ENCODE results near the gene IFITM1. TPM values are rescaled to one million over a fixed set of nuclear protein-coding genes. Genes with fewer than 3 reads are reported as not detected.

The IFITM1 gene
- total and polyA plus RNA-seq, 2 donors (not counting 1 experiment from before 2014, with no cell fraction given): 21.1 to 93.0 TPM

- H3K4me2 ChIP-seq (ENCODE audit: extremely low read depth, insufficient read depth, low read length): no peak overlapping the region
- H3K4me1 ChIP-seq (ENCODE audit: control insufficient read depth, extremely low read depth, insufficient read depth, low read length): no peaks in the 10 kb centered on the region
- TF ChIP-seq EZH2 (IDR thresholded peaks at IDR 0.05; ENCODE audit: low read length, missing control alignments) (no peak), CTCF (conservative IDR thresholded peaks at IDR 0.05 in 1 of 2, IDR thresholded peaks at IDR 0.05 in 1 of 2; ENCODE audit: low read depth in 1 of 2, low read length in 2 of 2) (no peak)
- H3K36me3 ChIP-seq (ENCODE audit: control insufficient read depth, insufficient read depth, low read length): no peaks in the 10 kb centered on the region
- DNase-seq (ENCODE audit: low read depth in 2 of 2): no peak
- H3K27ac ChIP-seq (ENCODE audit: insufficient read depth, low read length): no peak overlapping the region
- H3K27me3 ChIP-seq (ENCODE audit: control insufficient read depth, insufficient read depth, low read length): peaks cover 55% of the 10 kb centered on the region
- H4K20me1 ChIP-seq (ENCODE audit: control insufficient read depth, extremely low read depth, insufficient read depth, low read length): no peaks in the 10 kb centered on the region
- no peaks in the 10 kb centered on the region for H3K79me2 ChIP-seq (ENCODE audit: control insufficient read depth, insufficient read depth, low read length)
- no peak overlapping the region for H3K4me3 ChIP-seq (replicated peaks in 1 of 4; ENCODE audit: control extremely low read depth in 1 of 4, insufficient read depth in 1 of 4, low read depth in 3 of 4, low read length in 4 of 4)
- no peak overlapping the region for H3K9ac ChIP-seq (ENCODE audit: insufficient read depth, low read length)
- H2AFZ ChIP-seq (ENCODE audit: low read length): no peak overlapping the region
- no peaks in the 10 kb centered on the region for H3K9me3 ChIP-seq (ENCODE audit: control insufficient read depth, insufficient read depth, low read depth, low read length)
Measured at GRCh38 chr11:282171-282570, 31.7 kb upstream of the IFITM1 start.

GRCh38 chr11:282630-283360 is 31.0 kb upstream of the IFITM1 start:
- TF ChIP-seq CTCF (conservative IDR thresholded peaks at IDR 0.05 in 1 of 2, IDR thresholded peaks at IDR 0.05 in 1 of 2; ENCODE audit: low read depth in 1 of 2, low read length in 2 of 2) (no peak), EZH2 (IDR thresholded peaks at IDR 0.05; ENCODE audit: low read length, missing control alignments) (no peak)
- Histone ChIP-seq H3K9ac (ENCODE audit: insufficient read depth, low read length) (no peak overlapping the region), H3K79me2 (ENCODE audit: control insufficient read depth, insufficient read depth, low read length) (no peaks in the 10 kb centered on the region), H3K4me2 (ENCODE audit: extremely low read depth, insufficient read depth, low read length) (no peak overlapping the region), H4K20me1 (ENCODE audit: control insufficient read depth, extremely low read depth, insufficient read depth, low read length) (no peaks in the 10 kb centered on the region), H3K27me3 (ENCODE audit: control insufficient read depth, insufficient read depth, low read length) (peaks cover 53% of the 10 kb centered on the region), H3K36me3 (ENCODE audit: control insufficient read depth, insufficient read depth, low read length) (no peaks in the 10 kb centered on the region), H3K4me3 (replicated peaks in 1 of 4; ENCODE audit: control extremely low read depth in 1 of 4, insufficient read depth in 1 of 4, low read depth in 3 of 4, low read length in 4 of 4) (no peak overlapping the region), H3K4me1 (ENCODE audit: control insufficient read depth, extremely low read depth, insufficient read depth, low read length) (no peaks in the 10 kb centered on the region), H3K9me3 (ENCODE audit: control insufficient read depth, insufficient read depth, low read depth, low read length) (no peaks in the 10 kb centered on the region), H2AFZ (ENCODE audit: low read length) (no peak overlapping the region), H3K27ac (ENCODE audit: insufficient read depth, low read length) (no peak overlapping the region)
- no peak for DNase-seq (ENCODE audit: low read depth in 2 of 2)

DNA sequence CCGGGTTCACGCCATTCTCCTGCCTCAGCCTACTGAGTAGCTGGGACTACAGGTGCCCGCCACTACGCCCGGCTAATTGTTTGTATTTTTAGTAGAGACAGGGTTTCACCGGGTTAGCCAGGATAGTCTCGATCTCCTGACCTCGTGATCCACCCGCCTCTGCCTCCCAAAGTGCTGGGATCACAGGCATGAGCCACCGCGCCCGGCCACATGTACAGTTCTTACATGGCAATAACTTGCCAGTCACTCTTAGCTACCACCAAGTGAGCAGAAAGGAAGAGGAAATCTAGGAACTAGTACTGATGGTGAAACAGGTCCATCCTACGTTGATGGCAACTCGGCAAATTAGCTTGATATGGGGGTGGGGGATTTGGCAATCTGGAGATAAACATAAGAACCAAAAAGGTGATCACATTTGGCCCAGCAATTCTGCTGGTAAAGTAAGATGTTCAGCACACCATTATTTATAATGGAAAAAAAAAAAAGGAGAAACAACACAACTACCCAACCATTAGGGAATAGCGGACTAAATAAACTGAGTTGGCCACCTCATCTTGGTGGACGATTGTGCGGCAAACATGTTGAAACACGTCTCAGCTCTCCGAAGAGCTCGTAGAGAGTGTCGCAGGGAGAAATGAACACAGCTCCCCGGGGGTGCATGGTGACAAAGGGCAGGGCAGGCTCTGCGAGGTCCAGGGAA is 30.3 kb upstream of the IFITM1 start:
- no peaks in the 10 kb centered on the region for H3K9me3 ChIP-seq (ENCODE audit: control insufficient read depth, insufficient read depth, low read depth, low read length)
- H3K4me2 ChIP-seq (ENCODE audit: extremely low read depth, insufficient read depth, low read length): no peak overlapping the region

More for the DNA sequence above, 30.3 kb upstream of the IFITM1 start:
- Histone ChIP-seq H3K79me2 (ENCODE audit: control insufficient read depth, insufficient read depth, low read length) (no peaks in the 10 kb centered on the region), H3K9ac (ENCODE audit: insufficient read depth, low read length) (no peak overlapping the region), H3K4me1 (ENCODE audit: control insufficient read depth, extremely low read depth, insufficient read depth, low read length) (no peaks in the 10 kb centered on the region), H3K4me3 (replicated peaks in 1 of 4; ENCODE audit: control extremely low read depth in 1 of 4, insufficient read depth in 1 of 4, low read depth in 3 of 4, low read length in 4 of 4) (no peak overlapping the region), H3K36me3 (ENCODE audit: control insufficient read depth, insufficient read depth, low read length) (no peaks in the 10 kb centered on the region), H2AFZ (ENCODE audit: low read length) (no peak overlapping the region), H3K27me3 (ENCODE audit: control insufficient read depth, insufficient read depth, low read length) (peaks cover 48% of the 10 kb centered on the region), H4K20me1 (ENCODE audit: control insufficient read depth, extremely low read depth, insufficient read depth, low read length) (no peaks in the 10 kb centered on the region), H3K27ac (ENCODE audit: insufficient read depth, low read length) (no peak overlapping the region)
- no peak for DNase-seq (ENCODE audit: low read depth in 2 of 2)
- no peak for TF ChIP-seq CTCF (conservative IDR thresholded peaks at IDR 0.05 in 1 of 2, IDR thresholded peaks at IDR 0.05 in 1 of 2; ENCODE audit: low read depth in 1 of 2, low read length in 2 of 2)
- no peak for TF ChIP-seq EZH2 (IDR thresholded peaks at IDR 0.05; ENCODE audit: low read length, missing control alignments)

All from fibroblast of lung (primary cell).